GM18526 (cell line): ENCODE data around the gene SIX3.

ENCODE experiments used
- POLR2A ChIP-seq: IDR thresholded peaks from 3 replicates; pipeline ENCODE4 v1.6.1; 2011; ENCODE audit not compliant: insufficient read length; ENCODE audit errors: extremely low read depth

Gene SIX3

GRCh38 chr2:44944952-44945612, 3.6 kb downstream of the SIX3 start:
- TF ChIP-seq POLR2A: no peak

DNA sequence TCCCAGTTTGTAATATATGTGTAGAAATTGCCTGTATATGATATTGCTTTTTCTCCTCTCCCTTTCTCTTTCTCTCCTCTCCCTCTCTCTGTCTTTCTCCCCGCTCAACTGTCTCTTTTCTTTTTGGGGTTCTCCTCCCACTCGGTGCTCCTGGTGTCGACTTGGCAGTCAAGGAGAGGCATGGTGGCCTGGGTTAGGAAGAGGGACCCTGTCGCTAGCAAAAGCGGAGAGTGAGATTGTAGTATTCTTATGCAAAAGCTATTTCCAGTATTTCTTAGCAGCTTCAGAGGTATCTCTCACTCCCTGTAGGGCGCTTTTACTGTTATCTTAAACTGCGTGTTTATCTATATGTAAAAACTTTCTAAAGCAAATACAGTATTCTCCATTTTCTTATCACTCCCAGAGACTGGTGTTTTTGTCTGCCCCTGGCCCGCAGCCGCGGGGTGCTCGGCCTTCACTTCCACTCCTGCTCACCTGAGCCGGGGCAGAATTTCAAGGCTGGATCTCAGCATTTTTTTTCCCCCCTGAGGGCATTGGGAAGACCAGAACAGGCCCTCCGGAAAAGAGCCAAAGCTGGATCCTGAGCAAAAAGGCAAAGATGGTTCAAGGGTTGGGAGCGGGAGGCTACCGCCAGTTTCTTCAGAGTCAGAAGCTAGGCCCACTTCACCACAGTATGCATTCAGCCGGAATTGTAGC, 4.3 kb downstream of the SIX3 start:
- TF ChIP-seq POLR2A: no peak

DNA sequence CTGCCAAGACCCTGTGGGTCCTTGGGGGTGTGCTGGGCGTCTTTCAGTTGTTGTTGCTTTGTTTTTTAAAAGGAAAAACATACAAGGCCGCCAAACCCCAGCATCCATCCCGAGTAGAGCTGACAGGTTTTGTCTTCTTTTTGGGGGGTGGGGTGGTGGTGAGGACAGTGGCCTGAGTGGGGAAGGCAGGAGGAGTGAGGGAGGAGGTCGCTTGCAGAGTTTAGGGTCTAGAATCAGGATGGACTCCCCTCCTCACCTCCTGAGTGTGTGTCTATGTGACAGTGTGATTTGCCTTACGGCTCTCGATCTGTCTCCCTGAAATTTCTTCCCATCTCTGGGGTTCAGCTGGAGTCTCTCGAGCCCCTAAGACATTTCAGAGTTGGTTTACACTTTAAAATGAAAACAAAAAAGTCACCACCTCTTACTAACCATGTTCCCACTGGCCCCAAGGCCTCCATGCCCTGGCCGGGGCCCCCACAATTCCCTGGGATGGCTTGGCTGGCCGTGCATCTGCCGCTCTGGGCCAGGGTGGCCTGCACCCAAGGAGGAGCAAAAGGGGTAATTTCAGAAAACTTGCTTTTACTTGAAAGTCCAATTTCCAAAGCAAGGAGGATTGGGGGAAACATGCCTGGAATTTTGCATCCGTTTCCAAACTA, 5.0 kb downstream of the SIX3 start:
- TF ChIP-seq POLR2A: no peak

DNA sequence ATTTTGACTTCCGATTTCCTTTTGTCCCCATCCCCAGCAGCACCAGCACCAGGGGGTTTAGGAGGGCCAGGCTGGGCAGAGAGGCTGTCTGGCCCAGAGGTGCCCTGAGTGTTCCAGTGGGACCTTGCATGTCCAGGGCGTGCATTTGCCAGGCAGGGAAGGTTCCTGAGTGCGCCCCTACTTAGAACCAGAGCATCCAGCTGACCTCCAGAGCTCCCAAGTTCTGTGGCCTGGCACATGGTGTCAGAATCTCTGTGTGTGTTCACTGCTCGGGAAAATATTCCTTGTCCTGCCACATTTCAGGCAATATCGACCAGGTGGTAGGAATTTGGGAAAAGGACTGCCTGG, 5.5 kb downstream of the SIX3 start:
- TF ChIP-seq POLR2A: no peak

- TF ChIP-seq POLR2A: no peak
Observed at GRCh38 chr2:44948565-44949328, 7.2 kb downstream of the SIX3 start.

- no peak for TF ChIP-seq POLR2A
Observed at GRCh38 chr2:44949329-44950151, 8.0 kb downstream of the SIX3 start.

DNA sequence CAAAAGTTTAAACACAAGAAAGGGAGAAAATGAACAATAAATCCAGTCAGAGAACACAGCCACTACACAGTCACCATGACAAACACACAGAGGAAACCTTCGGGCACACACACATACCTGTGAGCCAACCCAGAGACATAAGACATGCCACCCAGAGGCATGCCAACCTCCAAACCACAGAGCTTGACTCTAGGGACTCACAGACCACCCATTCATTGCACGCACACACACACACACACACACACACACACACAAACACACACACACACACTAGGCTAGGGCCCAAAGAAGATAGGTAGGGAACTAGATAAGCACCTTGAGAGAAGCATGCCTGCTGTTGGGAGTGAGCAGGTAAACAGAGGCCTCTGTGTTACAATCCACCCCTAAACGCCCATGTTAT, 9.1 kb downstream of the SIX3 start:
- no peak for TF ChIP-seq POLR2A

DNA sequence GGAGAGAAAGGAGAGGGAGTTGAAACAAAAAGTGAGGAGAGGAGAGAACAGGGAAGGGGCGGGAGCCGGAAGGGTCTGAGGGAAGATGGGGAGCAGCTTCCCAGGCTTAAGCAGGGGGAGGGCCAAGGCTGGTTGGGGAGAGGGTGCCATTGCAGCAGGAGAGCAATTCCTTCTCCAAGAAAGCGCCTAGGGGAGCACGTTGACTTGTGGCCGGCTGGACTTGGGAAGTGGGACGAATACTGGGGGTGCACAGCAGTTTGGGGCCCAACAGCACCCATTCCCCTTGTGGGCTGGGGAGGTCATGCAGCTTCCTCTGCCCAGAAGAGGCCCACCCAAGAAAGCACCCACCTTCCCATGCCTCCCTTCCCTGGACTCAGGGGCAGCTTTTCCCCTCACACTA, 9.6 kb downstream of the SIX3 start:
- no peak for TF ChIP-seq POLR2A

- TF ChIP-seq POLR2A: no peak
Observed at GRCh38 chr2:44951714-44952113, 10.2 kb downstream of the SIX3 start.

DNA sequence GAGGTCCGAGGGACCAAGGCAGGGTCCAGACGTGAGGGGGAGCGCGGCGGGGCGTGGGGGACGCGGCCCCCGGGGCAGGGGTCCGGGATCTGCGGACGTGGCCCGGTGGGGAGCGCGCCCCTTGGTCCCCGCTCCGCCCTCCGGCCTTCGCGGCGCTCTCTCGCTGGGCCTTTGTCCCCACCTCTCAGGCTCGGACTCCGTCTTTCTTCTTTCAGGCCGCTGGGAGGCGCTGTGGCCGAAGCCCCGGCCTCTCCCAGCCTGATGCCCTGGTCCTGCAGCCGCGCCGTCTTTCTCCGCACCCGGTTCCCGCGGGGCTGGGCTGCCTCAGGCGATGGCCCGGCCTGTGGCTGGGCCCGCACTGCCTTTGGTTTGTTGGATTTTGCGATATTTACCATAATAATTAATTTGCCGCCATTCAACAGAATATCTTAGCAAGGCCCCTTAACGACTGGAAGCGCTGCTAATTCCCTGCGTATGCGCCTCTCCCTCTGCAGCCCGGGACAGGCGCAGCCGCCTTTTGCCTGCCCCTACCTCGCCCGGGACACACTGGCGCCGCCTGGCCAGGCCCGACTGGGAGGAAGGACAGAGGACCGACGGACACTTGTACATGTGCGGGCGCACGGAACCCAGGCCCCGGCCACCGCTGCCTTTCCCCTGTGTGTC, 10.8 kb downstream of the SIX3 start:
- no peak for TF ChIP-seq POLR2A

GRCh38 chr2:44952806-44953498, 11.4 kb downstream of the SIX3 start:
- no peak for TF ChIP-seq POLR2A

GRCh38 chr2:44953499-44953883, 12.0 kb downstream of the SIX3 start:
- no peak for TF ChIP-seq POLR2A

- no peak for TF ChIP-seq POLR2A
Observed at GRCh38 chr2:44954447-44954888, 13.0 kb downstream of the SIX3 start.
